ENCODE results near the gene CPSF7.
"Not testable (repeated sequence)": the region's sequence is repeated elsewhere in the genome, so short reads cannot be mapped to it uniquely, and the experiment has no call there.

The CPSF7 gene

DNA sequence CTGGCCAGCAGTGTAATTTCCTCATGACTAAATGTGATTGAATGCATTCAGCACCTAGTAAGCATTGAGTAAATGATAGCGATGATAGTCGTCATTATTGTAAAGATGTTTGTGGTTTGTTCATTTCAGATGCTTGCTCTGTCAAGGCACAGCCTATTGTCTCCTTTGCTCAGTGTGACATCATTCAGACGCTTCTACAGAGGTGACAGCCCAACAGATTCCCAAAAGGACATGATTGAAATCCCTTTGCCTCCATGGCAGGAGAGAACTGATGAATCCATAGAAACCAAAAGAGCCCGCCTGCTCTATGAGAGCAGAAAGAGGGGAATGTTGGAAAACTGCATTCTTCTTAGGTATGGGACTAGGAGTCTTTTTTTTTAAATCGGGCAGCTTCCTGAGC lies 7.7 kb upstream of the CPSF7 start:
- no peak for DNase-seq

GRCh38 chr11:61430839-61431238 lies 1.1 kb upstream of the CPSF7 start:
- DNase-seq, result not testable (repeated sequence)

- DNase-seq, result peak; percentile 43 to 70
Measured at GRCh38 chr11:61429346-61429690, 457 bp downstream of the CPSF7 start.

DNA sequence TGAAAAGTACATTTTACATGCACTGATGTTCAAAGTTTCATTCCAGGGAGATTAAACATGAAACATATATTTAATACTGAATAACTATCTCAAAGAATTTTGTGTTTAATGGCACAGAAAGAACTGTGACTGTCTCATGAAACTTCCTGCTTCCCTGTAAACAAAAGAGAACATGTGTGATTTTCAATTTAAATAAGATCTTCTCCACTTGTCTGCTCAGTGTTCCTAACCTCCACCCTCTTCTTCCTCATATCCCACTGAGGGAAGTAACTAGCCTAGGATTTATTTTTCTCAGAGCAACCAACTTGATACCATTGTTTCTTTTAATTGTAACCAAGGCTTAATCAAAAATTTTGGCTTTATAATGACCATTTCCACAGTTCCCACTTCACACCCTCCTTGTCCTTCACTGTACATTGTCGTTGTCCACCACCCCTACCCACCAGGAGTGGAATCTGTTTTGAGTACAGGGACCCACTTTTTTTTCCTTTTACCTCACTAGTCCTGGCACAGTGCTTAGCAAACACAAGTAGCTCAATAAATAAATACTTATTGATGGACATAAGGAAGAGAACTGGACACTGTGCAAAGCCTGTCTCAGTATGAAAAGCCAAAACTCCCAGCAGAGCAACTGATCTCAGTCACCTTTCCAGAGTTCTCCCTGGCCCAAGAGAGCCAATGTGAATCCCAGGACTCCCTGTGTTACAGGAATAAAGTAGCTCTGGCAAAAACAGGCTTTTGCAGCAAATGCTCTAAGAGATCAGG lies 4.2 kb downstream of the CPSF7 start:
- no peak for DNase-seq

- DNase-seq, result no peak
Measured at GRCh38 chr11:61422226-61422625, 7.5 kb downstream of the CPSF7 start.

GRCh38 chr11:61418136-61418535 lies 11.6 kb downstream of the CPSF7 start:
- no peak for DNase-seq

GRCh38 chr11:61417670-61418069 lies 12.1 kb downstream of the CPSF7 start:
- no peak for DNase-seq

DNA sequence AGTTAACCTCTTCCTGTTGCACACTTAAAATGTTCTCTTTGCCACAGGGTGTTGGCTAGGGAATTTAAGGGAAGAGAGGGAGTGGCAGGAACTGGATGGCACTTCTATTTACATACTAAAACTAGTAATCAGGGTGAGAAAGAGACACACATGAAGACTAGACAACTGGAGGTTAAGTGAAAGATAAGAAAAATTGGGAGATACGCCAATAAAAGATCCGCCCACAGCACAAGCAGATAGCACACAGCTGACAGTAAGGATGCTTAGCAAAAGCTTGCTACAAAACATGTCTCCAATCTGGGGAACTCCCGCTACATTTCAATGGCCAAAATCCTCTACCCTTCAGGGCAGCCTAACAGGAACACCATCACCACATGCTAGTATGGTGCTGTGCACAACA lies 12.8 kb downstream of the CPSF7 start:
- DNase-seq, result no peak

GRCh38 chr11:61415381-61415780 lies 14.4 kb downstream of the CPSF7 start:
- DNase-seq, result no peak

DNA sequence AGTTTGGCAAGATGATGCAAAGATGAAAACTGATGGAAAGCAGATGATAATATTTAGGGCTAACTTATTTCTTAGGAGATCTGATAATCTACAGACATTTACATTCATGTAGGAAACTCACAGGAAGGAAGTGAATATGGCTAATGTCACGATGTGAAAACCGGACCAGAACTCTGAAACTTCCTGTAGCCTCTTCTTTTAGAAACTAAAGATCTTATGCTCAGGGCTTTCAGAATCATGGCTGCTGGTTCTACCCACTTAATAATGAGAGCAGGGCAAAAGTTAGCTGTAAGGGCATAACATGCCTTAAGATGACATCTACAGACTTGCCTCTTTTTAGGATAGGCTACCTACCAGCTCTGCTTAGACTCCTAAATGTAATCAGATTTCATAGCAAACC lies 15.2 kb downstream of the CPSF7 start:
- no peak for DNase-seq

GRCh38 chr11:61413496-61413895 lies 16.3 kb downstream of the CPSF7 start:
- no peak for DNase-seq

DNA sequence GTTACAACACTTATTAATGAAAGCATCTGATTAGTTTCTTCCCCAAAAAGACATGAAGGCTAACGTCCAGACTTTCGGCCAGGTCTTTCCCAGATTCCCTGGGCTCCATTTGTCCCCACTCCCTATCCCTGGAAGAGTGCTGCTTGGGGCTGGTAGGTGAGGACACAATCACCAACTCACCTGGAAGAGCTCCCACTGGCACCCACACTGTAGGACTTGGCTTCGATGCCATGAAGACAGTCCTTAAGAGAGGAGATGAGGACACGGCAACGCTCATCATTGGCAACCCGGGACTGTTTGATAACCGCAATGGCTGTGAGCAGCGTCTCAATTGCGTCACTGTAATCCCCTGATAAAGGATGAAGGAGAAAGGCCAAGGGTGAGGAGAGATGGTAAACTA lies 18.2 kb downstream of the CPSF7 start:
- no peak for DNase-seq

DNA sequence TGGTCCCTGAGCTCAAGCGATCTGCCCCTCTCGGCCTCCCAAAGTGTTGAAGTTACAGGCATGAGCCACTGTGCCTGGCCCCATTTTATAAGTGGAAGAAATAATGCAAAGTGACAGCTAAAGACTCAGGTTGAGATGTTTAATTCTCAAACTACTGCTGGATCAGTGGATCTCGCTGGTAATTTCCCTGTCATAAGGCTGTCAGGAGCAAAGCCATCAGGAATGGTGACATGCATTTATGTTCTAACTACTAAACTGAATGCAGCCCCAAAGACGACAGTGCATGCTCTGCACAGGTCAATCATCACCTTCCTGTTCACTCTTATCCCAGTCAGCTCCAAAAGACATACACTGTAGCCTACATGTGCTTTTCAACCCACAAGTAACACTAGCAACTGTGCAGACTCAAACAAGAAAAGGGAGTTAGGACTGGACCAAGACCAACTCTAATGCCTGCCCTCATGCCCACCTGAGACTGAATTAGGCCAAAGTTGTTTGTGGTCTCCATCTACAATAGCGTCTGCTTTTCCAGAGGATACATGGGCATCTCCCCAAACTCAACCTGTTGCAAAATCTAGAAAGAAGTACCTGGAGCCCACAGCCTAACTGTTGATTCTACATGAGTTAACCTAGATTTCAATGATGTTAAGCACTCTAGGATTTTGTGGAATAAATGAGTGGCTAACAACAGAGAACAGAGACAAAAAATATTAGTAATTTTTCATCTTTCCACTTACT lies 22.6 kb downstream of the CPSF7 start:
- no peak for DNase-seq

- DNase-seq, result no peak
Measured at GRCh38 chr11:61406067-61406466, 23.7 kb downstream of the CPSF7 start.

- no peak for DNase-seq
Measured at GRCh38 chr11:61404641-61405040, 25.1 kb downstream of the CPSF7 start.

DNA sequence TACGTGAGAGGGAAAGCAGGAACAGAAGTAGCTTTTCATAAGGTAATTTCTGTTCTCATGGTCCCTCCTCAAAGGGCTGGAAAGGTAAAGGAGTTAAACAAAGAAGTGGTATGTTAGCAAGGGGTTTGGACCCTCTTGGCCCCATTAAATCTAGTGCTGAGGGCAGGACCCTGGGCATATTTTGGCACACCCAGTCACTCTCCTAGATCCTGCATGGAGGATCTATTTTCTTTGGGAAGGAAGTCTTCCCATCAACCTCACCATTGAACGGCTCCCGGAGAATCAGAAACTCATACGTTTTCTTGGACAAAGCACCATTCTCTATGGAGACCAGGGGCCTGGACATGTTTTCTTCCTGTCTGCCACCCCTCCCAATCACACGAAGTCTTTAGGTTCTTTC lies 25.7 kb downstream of the CPSF7 start:
- no peak for DNase-seq

- no peak for DNase-seq
Measured at GRCh38 chr11:61403658-61404057, 26.1 kb downstream of the CPSF7 start.

- DNase-seq, result no peak
Measured at GRCh38 chr11:61401573-61401972, 28.2 kb downstream of the CPSF7 start.

DNA sequence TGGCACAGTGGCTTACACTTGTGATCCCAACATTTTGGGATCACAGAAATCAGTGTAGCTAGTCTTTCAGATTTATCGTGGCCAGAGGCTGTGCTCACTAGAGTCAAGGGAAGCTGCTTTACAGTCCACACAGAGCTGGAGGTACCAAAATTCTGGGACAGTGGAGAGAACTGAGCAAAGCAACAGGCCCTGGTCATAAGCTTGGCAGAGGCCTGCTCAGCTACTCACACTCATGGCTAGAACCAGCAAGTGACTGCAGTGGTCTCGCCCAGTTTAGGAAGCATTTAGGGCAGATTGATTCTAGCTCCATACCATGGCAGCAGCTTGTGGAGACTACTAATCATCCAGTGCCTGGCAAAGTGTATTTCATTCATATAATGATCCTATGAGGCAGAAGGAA lies 28.6 kb downstream of the CPSF7 start:
- no peak for DNase-seq

DNA sequence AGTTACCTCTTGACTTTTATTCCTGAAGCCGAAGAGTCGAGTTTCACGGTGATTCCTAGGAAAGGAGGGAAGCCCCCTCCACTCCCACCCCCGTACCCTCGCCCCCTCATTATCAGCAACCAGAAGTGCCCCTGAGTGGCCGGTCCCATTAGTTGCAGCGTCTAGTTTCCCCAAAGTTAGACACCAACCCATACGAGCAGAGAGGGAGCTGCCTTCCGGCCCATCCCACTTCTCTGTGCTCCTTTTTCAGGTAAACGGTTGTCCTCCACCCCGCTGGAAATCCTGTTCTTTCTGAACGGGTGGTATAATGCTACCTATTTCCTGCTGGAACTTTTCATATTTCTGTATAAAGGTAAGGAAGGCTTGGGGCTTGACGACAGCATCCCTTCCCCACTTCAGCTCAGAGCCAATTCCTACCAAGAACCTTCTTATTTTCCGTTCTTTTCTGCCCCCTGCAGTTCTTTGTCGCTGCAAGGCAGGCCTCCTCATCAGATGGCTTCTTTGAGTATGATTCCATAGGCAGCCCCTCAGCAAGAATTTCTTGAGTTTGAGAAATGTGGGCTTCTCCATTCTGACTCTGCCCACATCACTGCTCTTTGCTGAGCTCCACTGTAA lies 36.7 kb downstream of the CPSF7 start:
- peak in 1 of 2 experiments; percentile 20 for DNase-seq

DNA sequence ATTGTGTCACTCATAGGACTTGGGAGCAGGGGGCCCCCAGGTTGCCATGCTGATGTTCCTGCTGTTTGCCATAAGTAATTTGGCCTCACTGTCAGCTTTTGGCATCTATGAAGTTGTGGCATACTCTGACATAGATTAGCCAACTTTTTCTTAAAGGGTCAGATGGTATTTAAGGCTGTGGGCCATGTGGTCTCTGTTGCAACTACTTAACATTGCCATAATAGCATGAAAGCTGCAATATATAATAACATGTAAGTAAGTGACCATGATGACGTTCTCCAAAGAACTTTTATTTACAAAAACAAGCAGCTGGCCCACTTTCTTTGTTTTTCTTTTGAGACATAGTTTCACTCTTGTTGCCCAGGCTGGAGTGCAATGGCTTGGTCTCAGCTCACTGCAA lies 39.6 kb downstream of the CPSF7 start:
- no peak for DNase-seq

- no peak for DNase-seq
Measured at GRCh38 chr11:61384271-61385242, 45.2 kb downstream of the CPSF7 start.

DNA sequence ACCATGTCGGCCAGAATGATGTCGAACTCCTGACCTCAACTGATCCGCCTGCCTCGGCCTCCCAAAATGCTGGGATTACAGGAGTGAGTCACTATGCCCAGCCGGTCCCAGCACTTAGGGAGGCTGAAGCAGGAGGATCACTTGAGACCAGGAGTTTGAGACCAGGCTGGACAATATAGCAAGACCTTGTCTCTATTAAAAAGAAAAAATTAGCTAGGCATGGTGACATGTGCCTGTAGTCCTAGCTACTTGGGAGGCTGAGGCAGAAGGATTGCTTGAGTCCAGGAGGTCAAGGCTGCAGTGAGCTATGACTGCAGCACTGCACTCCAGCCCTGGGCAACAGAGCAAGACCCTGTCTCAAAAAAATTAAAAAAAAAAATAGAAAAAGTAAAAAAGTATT lies 45.9 kb downstream of the CPSF7 start:
- DNase-seq, result not testable (repeated sequence)

Measured in stimulated activated CD4-positive, alpha-beta T cell treated with anti-CD3 and anti-CD28 coated beads, Interleukin-4, amount 100 ng/mL, for 4 hours (primary cell).